Spleen (tissue), 7 donors: ENCODE results near the gene GRIN3B.

Experiments
- POLR2A ChIP-seq, 3 donors: fragments of 450-650 bp; IDR thresholded peaks; one replicate each; pipeline ENCODE4 v1.5.1; 2017; ENCODE audit warnings: antibody characterized with exemption in 3 of 3, mild to moderate bottlenecking in 1 of 3
- POLR2AphosphoS5 ChIP-seq, 3 donors: sonication (generic); formaldehyde crosslinking; IDR thresholded peaks; one replicate each; pipeline ENCODE4 v1.5.1; 2017; ENCODE audit warnings: antibody characterized with exemption in 3 of 3
- TF ChIP-seq, protein P1 (sequence below), 11 experiments: fragments of 200-600 bp in 7 of 11; fragments of 450-650 bp in 4 of 11; sonication (generic) in 4 of 11; IDR thresholded peaks in 8 of 11; conservative IDR thresholded peaks in 3 of 11; 1 replicate in 7 of 11; 2 replicates in 4 of 11; pipeline versions ENCODE4 v1.4.0 to v1.8.0; 2016 to 2021; ENCODE audit warnings: antibody characterized with exemption in 11 of 11, inconsistent platforms in 4 of 11, mild to moderate bottlenecking in 1 of 11
- donor health status: DM: no; HTN: no; CAD: no; lungs with moderate emphysema.
- donor health status: DM: no; HTN: no; CAD: no.
- donor health status: DM: no; HTN: no; CAD: no.

DNA sequence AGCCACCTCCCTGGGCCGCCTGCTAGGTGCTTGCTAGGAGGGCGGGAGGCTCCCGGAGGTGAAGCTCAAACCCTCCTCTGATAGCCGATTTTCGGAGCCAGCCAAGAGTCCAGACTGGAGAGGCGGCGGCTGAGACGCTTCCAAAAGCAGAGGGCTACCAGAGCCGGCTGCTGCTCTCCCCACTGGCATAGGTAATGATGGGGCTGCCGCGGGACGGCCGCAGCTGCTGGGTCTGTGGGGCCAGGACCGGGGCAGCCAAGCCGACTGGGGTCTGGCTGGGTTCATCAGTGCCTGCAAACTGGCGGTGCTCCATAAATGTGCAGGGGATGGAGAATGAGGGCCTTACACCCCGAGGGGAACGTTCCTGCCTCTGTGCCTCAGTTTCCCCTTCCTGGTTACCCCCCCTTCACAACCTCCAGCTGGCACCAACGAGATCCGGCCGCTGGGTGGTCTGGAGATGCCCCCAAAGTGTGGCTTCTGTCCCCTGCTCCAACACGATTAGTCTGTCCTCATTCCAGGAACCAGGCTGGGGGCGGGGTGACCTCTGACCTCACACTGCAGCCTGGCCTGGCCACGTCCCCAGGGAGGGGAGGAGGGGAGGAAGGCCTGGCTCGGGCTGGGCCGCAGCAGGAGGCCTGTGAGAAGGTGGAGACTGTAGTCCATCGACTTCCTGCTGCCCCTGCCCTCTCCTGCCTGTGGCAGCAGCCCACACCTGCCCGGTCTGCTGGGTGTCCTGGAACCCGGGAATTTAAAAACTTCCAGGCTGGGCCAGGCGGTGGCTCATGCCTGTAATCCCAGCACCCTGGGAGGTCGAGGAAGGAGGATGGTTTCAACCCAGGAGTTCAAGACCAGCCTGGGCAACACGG, 19.9 kb upstream of the GRIN3B start:
- TF ChIP-seq POLR2A (IDR thresholded peaks at IDR 0.05) (no peak), POLR2AphosphoS5 (IDR thresholded peaks at IDR 0.05) (peak in 1 of 3 donors; percentile 50)
- TF ChIP-seq, protein P1, sequence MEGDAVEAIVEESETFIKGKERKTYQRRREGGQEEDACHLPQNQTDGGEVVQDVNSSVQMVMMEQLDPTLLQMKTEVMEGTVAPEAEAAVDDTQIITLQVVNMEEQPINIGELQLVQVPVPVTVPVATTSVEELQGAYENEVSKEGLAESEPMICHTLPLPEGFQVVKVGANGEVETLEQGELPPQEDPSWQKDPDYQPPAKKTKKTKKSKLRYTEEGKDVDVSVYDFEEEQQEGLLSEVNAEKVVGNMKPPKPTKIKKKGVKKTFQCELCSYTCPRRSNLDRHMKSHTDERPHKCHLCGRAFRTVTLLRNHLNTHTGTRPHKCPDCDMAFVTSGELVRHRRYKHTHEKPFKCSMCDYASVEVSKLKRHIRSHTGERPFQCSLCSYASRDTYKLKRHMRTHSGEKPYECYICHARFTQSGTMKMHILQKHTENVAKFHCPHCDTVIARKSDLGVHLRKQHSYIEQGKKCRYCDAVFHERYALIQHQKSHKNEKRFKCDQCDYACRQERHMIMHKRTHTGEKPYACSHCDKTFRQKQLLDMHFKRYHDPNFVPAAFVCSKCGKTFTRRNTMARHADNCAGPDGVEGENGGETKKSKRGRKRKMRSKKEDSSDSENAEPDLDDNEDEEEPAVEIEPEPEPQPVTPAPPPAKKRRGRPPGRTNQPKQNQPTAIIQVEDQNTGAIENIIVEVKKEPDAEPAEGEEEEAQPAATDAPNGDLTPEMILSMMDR (IDR thresholded peaks at IDR 0.05 in 8 of 11, conservative IDR thresholded peaks at IDR 0.05 in 3 of 11) = no peak
